PC-3 (cell line): ENCODE measurements around the gene CRY1. TPM values are rescaled to one million over a fixed set of nuclear protein-coding genes. Genes with fewer than 3 reads are reported as not detected.
A peak's percentile ranks its signal among the peaks of the same experiment; 100 is the strongest.

Experiments
- ATAC-seq: fragments of 200-7000 bp; cut with Tn5 transposase; 2 replicates; pipeline ENCODE4 v1.9.1; 2020; ENCODE audit warnings: mild to moderate bottlenecking, moderate library complexity
- BruUV-seq: library from RNA; stranded (reverse); fragments of 400-500 nt; replicated peaks from 2 replicates; lab custom pipeline; 2021; lab: Mats Ljungman, UMichigan
- CTCF ChIA-PET: fragments of 300-600 bp; sonication (Branson Sonifier 250); formaldehyde crosslinking; loops from one replicate; lab custom pipeline; 2022; ENCODE audit warnings: antibody characterized with exemption; lab: Charles Lee
- POLR2A ChIA-PET: fragments of 300-600 bp; sonication (Branson Sonifier 250); formaldehyde crosslinking; loops from one replicate; lab custom pipeline; 2022; ENCODE audit warnings: antibody characterized with exemption; ENCODE audit not compliant: unreplicated experiment; lab: Charles Lee
- DNase-seq: peaks from one replicate; pipeline ENCODE4 v3.0.0-alpha.2; 2015
- H2AFZ ChIP-seq: fragments of 300-600 bp; sonication (generic); 2 replicates; pipeline ENCODE4 v1.6.0; 2016; ENCODE audit warnings: antibody characterized with exemption, low read length
- H3F3A ChIP-seq: fragments of 300-600 bp; sonication (generic); one replicate; pipeline ENCODE4 v1.6.0; 2017; ENCODE audit warnings: antibody characterized with exemption, low read length, control low read depth, mild to moderate bottlenecking; ENCODE audit not compliant: unreplicated experiment
- H3K27ac ChIP-seq: fragments of 300-600 bp; sonication (generic); 2 replicates; pipeline ENCODE4 v1.5.1; 2016; ENCODE audit warnings: mild to moderate bottlenecking, low read length
- H3K27me3 ChIP-seq: fragments of 300-600 bp; sonication (generic); 2 replicates; pipeline ENCODE4 v1.6.1; 2016; ENCODE audit warnings: low read length, mixed read lengths
- H3K36me3 ChIP-seq: fragments of 300-600 bp; sonication (generic); 2 replicates; pipeline ENCODE4 v1.6.1; 2016; ENCODE audit warnings: low read depth, mixed run types, low read length, mixed read lengths
- H3K4me1 ChIP-seq: fragments of 300-600 bp; sonication (generic); 2 replicates; pipeline ENCODE4 v1.5.1; 2016; ENCODE audit warnings: low read length; ENCODE audit not compliant: insufficient read depth
- H3K4me2 ChIP-seq: fragments of 300-600 bp; sonication (generic); 2 replicates; pipeline ENCODE4 v1.6.0; 2016; ENCODE audit warnings: low read length
- H3K4me3 ChIP-seq: fragments of 300-600 bp; sonication (generic); 2 replicates; pipeline ENCODE4 v1.5.1; 2016; ENCODE audit warnings: mild to moderate bottlenecking, low read length, mixed read lengths
- H3K79me2 ChIP-seq: fragments of 300-600 bp; sonication (generic); 2 replicates; pipeline ENCODE4 v1.6.1; 2017; ENCODE audit warnings: low read length, mixed read lengths
- H3K9ac ChIP-seq: fragments of 300-600 bp; sonication (generic); 2 replicates; pipeline ENCODE4 v1.6.0; 2016; ENCODE audit warnings: mild to moderate bottlenecking, low read length
- H3K9me2 ChIP-seq: fragments of 300-600 bp; sonication (generic); replicated peaks from 2 replicates; pipeline ENCODE4 v1.6.1; 2016; ENCODE audit warnings: mixed run types, low read length, mixed read lengths
- H3K9me3 ChIP-seq: fragments of 300-600 bp; sonication (generic); 2 replicates; pipeline ENCODE4 v1.6.1; 2016; ENCODE audit warnings: low read length, mixed read lengths
- H4K20me1 ChIP-seq: fragments of 300-600 bp; sonication (generic); 2 replicates; pipeline ENCODE4 v1.6.1; 2016; ENCODE audit warnings: low read length, mixed read lengths
- CTCF ChIP-seq: fragments of 300-600 bp; sonication (generic); conservative IDR thresholded peaks from 2 replicates; pipeline ENCODE4 v1.5.1; 2017; ENCODE audit warnings: antibody characterized with exemption, low read depth, mild to moderate bottlenecking, low read length
- EZH2 ChIP-seq: fragments of 300-600 bp; sonication (generic); IDR thresholded peaks from one replicate; pipeline ENCODE4 v1.6.1; 2017; ENCODE audit warnings: antibody characterized with exemption, mild to moderate bottlenecking, low read length; ENCODE audit not compliant: unreplicated experiment
- EZH2phosphoT487 ChIP-seq: fragments of 300-600 bp; sonication (generic); IDR thresholded peaks from 2 replicates; pipeline ENCODE4 v1.6.1; 2018; ENCODE audit warnings: mild to moderate bottlenecking, antibody characterized with exemption, low read length, borderline replicate concordance
- intact Hi-C: fragments of 100-400 bp; cut with micrococcal nuclease; formaldehyde crosslinking; loops from 2 replicates; pipeline ENCODE4 v1.9.0; 2023
- total RNA-seq: library from RNA; depleted of rRNA; stranded (reverse); fragments of >200 nt; gene quantifications from 2 replicates; pipeline ENCODE4 v1.2.3, GENCODE V29; 2014

Gene CRY1
- total RNA-seq, 1 experiment from 2014 or later: 32.0 TPM

GRCh38 chr12:107127482-107128430, 34.4 kb upstream of the CRY1 start:
- DNase-seq (no peak), ATAC-seq (no peak)
- no peak overlapping the region for H3K4me3 ChIP-seq
- H3K4me2 ChIP-seq: no peak overlapping the region
- H3K79me2 ChIP-seq: no peaks in the 10 kb centered on the region
- ChIA-PET POLR2A (no interaction called here), CTCF (no interaction called here)
- peaks cover 4% of the 10 kb centered on the region; the same call in 1 of the 2 replicates for H3K4me1 ChIP-seq
- no peaks in the 10 kb centered on the region for H3K36me3 ChIP-seq
- BruUV-seq: no TSS peak
- intact Hi-C loops: loop anchor here (1.0 kb wide), 1 partner anchor 480 kb away; no protein-coding TSS in a partner anchor
- no peak overlapping the region for H3K27ac ChIP-seq
- TF ChIP-seq CTCF (no peak), EZH2phosphoT487 (no peak), EZH2 (no peak)
- H4K20me1 ChIP-seq: no peaks in the 10 kb centered on the region
- no peaks in the 10 kb centered on the region for H3F3A ChIP-seq
- no peak overlapping the region for H3K9ac ChIP-seq
- peaks cover 1% of the 10 kb centered on the region; the same call in 1 of the 2 replicates for H3K27me3 ChIP-seq
- H3K9me3 ChIP-seq: no peaks in the 10 kb centered on the region
- H2AFZ ChIP-seq: no peak overlapping the region
- H3K9me2 ChIP-seq: no peaks in the 10 kb centered on the region

- Histone ChIP-seq H3K36me3 (no peaks in the 10 kb centered on the region), H3K9me2 (no peaks in the 10 kb centered on the region), H2AFZ (no peak overlapping the region), H3K79me2 (no peaks in the 10 kb centered on the region), H3K27me3 (peaks cover 6% of the 10 kb centered on the region; the same call in 1 of the 2 replicates), H3K4me2 (no peak overlapping the region), H3K9me3 (no peaks in the 10 kb centered on the region), H4K20me1 (no peaks in the 10 kb centered on the region), H3K4me3 (no peak overlapping the region), H3K4me1 (peaks cover 1% of the 10 kb centered on the region; the same call in 1 of the 2 replicates), H3F3A (no peaks in the 10 kb centered on the region), H3K9ac (no peak overlapping the region), H3K27ac (no peak overlapping the region)
- TF ChIP-seq EZH2phosphoT487 (no peak), CTCF (peak; percentile 77)
- CTCF ChIA-PET: no interaction called here
- intact Hi-C loops: loop anchor here (1.0 kb wide), 1 partner anchor 480 kb away; no protein-coding TSS in a partner anchor
- no TSS peak for BruUV-seq
- peak; percentile 49 for ATAC-seq
- POLR2A ChIA-PET: no interaction called here
- peak; percentile 54 for DNase-seq
Observed at GRCh38 chr12:107126796-107127481, 33.6 kb upstream of the CRY1 start.
